Neural cell (in vitro differentiated cells): ENCODE measurements around the gene FARP1. TPM values are rescaled to one million over a fixed set of nuclear protein-coding genes. Genes with fewer than 3 reads are reported as not detected.

Source experiments
- H2AFZ ChIP-seq: fragments of 200-600, 300-800 bp; sonication (generic), shearing (Covaris generic); 2 replicates; pipeline ENCODE4 v1.6.0; 2014; ENCODE audit warnings: low read depth, mild to moderate bottlenecking, antibody characterized with exemption, low read length, moderate library complexity
- H3F3A ChIP-seq: fragments of 200-600 bp; shearing (Covaris generic); 2 replicates; pipeline ENCODE4 v1.6.1; 2016; ENCODE audit warnings: mild to moderate bottlenecking, moderate library complexity, mixed read lengths, antibody characterized with exemption, low read length; ENCODE audit not compliant: insufficient read depth, poor library complexity, severe bottlenecking
- H3K27ac ChIP-seq: fragments of 200-600, 300-800 bp; sonication (generic), shearing (Covaris generic); 2 replicates; pipeline ENCODE4 v1.5.1; 2014; ENCODE audit warnings: mild to moderate bottlenecking, low read length, moderate library complexity
- H3K27me3 ChIP-seq: fragments of 300-800, 200-600 bp; sonication (generic), shearing (Covaris generic); 2 replicates; pipeline ENCODE4 v1.6.0; 2014; ENCODE audit warnings: mild to moderate bottlenecking, low read depth, low read length, moderate library complexity; ENCODE audit not compliant: insufficient read depth
- H3K36me3 ChIP-seq: fragments of 300-800, 200-600 bp; sonication (generic), shearing (Covaris generic); 2 replicates; pipeline ENCODE4 v1.5.1; 2014; ENCODE audit warnings: mild to moderate bottlenecking, antibody characterized with exemption, low read length, moderate library complexity; ENCODE audit not compliant: insufficient read depth
- H3K4me2 ChIP-seq: fragments of 300-800, 200-600 bp; sonication (generic), shearing (Covaris generic); 2 replicates; pipeline ENCODE4 v1.6.0; 2014; ENCODE audit warnings: mild to moderate bottlenecking, low read length
- H3K4me3 ChIP-seq: fragments of 300-800, 200-600 bp; sonication (generic), shearing (Covaris generic); 2 replicates; pipeline ENCODE4 v1.5.1; 2014; ENCODE audit warnings: mild to moderate bottlenecking, low read length, moderate library complexity
- H3K79me2 ChIP-seq: fragments of 200-600 bp; shearing (Covaris generic); replicated peaks from 2 replicates; pipeline ENCODE4 v1.6.0; 2014; ENCODE audit warnings: mild to moderate bottlenecking, low read length, moderate library complexity; ENCODE audit not compliant: insufficient read depth
- H3K9ac ChIP-seq: fragments of 300-800, 200-600 bp; sonication (generic), shearing (Covaris generic); 2 replicates; pipeline ENCODE4 v1.6.1; 2016; ENCODE audit warnings: mild to moderate bottlenecking, low read length, mixed read lengths
- H3K9me2 ChIP-seq: fragments of 200-600 bp; shearing (Covaris generic); 2 replicates; pipeline ENCODE4 v1.6.1; 2016; ENCODE audit warnings: mild to moderate bottlenecking, low read length, mixed read lengths; ENCODE audit not compliant: insufficient read depth
- H3K9me3 ChIP-seq: fragments of 200-600, 300-800 bp; sonication (generic), shearing (Covaris generic); 2 replicates; pipeline ENCODE4 v1.6.1; 2016; ENCODE audit warnings: mild to moderate bottlenecking, mixed run types, low read length, moderate library complexity, mixed read lengths
- H4K20me1 ChIP-seq: fragments of 200-600 bp; shearing (Covaris generic); 2 replicates; pipeline ENCODE4 v1.6.1; 2016; ENCODE audit warnings: mild to moderate bottlenecking, mixed run types; ENCODE audit not compliant: insufficient read depth
- EP300 ChIP-seq: fragments of 450-650 bp; conservative IDR thresholded peaks from 2 replicates; pipeline ENCODE4 v1.6.1; 2014; ENCODE audit warnings: antibody characterized with exemption, mild to moderate bottlenecking, moderate library complexity; ENCODE audit not compliant: poor library complexity, severe bottlenecking
- EZH2 ChIP-seq: fragments of 200-600, 300-800 bp; shearing (Covaris generic), sonication (generic); IDR thresholded peaks from 2 replicates; pipeline ENCODE4 v1.6.1; 2014; ENCODE audit warnings: antibody characterized with exemption, low read length, borderline replicate concordance, mild to moderate bottlenecking; ENCODE audit not compliant: insufficient read depth, poor library complexity, severe bottlenecking
- MXI1 ChIP-seq: fragments of 450-650 bp; conservative IDR thresholded peaks from 2 replicates; pipeline ENCODE4 v1.6.1; 2014; ENCODE audit warnings: antibody characterized with exemption, mild to moderate bottlenecking; ENCODE audit not compliant: poor library complexity, severe bottlenecking
- POLR2AphosphoS5 ChIP-seq: IDR thresholded peaks from 2 replicates; pipeline ENCODE4 v1.6.1; 2012
- RAD21 ChIP-seq: fragments of 450-650 bp; conservative IDR thresholded peaks from 2 replicates; pipeline ENCODE4 v1.6.1; 2014; ENCODE audit warnings: antibody characterized with exemption, mild to moderate bottlenecking, moderate library complexity
- SMC3 ChIP-seq: fragments of 450-650 bp; conservative IDR thresholded peaks from 2 replicates; pipeline ENCODE4 v1.6.1; 2014; ENCODE audit warnings: antibody characterized with exemption, mild to moderate bottlenecking, moderate library complexity; ENCODE audit not compliant: poor library complexity
- TAF1 ChIP-seq: IDR thresholded peaks from 2 replicates; pipeline ENCODE4 v1.6.1; 2012; ENCODE audit warnings: low read depth
- polyA plus RNA-seq: library from polyadenylated mRNA; depleted of rRNA; stranded (reverse); fragments of >200 nt; gene quantifications from 2 replicates; pipeline ENCODE4 v1.2.3, GENCODE V29; 2014
- TF ChIP-seq, protein P1 (sequence below): IDR thresholded peaks from 2 replicates; pipeline ENCODE4 v1.6.1; 2012; ENCODE audit warnings: borderline replicate concordance
- TF ChIP-seq, protein P2 (sequence below): fragments of 450-650 bp; IDR thresholded peaks from 2 replicates; pipeline ENCODE4 v1.5.1; 2014; ENCODE audit warnings: antibody characterized with exemption, mild to moderate bottlenecking, moderate library complexity; ENCODE audit not compliant: poor library complexity, severe bottlenecking

Gene FARP1
- polyA plus RNA-seq, 1 donor from 2014 or later: 19.7 TPM

DNA sequence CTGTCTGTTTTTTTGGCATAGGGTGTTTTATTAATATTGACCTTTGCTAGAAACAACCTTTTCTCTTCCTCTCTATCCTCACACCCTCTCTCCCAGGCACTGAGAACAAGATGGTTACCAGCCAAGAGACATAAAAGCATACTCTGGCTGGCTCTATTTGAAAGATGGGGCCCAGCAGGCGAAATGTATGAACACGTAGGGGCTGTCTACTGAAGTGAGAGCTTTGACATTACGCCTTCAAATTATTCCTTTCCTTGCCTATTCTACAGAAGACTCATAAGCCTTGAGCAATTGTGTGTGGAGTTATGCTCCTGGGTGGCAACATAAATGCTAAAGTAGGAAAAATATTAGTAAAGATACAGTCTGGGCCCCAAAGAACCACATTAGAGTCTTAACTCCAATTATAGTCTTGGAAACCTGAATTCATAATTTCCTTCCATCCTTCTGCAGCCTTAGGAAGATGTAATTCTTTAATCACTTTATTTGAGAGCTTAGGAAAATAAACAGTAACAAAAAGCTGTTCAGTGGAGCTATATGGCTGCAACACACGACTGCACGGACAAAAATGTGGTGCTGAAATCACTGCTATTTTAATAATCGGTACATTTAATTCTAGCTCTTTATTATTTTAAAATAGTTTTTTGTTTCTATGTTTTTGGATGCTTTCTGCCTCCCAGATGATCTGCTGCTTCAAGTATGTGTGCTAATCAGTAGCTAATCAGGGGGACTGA, 156.5 kb downstream of the FARP1 start:
- Histone ChIP-seq H2AFZ (no peak overlapping the region), H3K9me2 (no peaks in the 10 kb centered on the region), H3F3A (peaks cover 5% of the 10 kb centered on the region), H3K36me3 (no peaks in the 10 kb centered on the region), H3K4me3 (no peak overlapping the region), H3K9me3 (no peaks in the 10 kb centered on the region), H3K4me2 (no peak overlapping the region), H3K27me3 (no peaks in the 10 kb centered on the region), H3K27ac (peak overlapping the region; percentile 53), H4K20me1 (no peaks in the 10 kb centered on the region), H3K9ac (no peak overlapping the region), H3K79me2 (peaks cover 38% of the 10 kb centered on the region)
- TF ChIP-seq POLR2AphosphoS5: peak; percentile 54
- TF ChIP-seq, protein P1, sequence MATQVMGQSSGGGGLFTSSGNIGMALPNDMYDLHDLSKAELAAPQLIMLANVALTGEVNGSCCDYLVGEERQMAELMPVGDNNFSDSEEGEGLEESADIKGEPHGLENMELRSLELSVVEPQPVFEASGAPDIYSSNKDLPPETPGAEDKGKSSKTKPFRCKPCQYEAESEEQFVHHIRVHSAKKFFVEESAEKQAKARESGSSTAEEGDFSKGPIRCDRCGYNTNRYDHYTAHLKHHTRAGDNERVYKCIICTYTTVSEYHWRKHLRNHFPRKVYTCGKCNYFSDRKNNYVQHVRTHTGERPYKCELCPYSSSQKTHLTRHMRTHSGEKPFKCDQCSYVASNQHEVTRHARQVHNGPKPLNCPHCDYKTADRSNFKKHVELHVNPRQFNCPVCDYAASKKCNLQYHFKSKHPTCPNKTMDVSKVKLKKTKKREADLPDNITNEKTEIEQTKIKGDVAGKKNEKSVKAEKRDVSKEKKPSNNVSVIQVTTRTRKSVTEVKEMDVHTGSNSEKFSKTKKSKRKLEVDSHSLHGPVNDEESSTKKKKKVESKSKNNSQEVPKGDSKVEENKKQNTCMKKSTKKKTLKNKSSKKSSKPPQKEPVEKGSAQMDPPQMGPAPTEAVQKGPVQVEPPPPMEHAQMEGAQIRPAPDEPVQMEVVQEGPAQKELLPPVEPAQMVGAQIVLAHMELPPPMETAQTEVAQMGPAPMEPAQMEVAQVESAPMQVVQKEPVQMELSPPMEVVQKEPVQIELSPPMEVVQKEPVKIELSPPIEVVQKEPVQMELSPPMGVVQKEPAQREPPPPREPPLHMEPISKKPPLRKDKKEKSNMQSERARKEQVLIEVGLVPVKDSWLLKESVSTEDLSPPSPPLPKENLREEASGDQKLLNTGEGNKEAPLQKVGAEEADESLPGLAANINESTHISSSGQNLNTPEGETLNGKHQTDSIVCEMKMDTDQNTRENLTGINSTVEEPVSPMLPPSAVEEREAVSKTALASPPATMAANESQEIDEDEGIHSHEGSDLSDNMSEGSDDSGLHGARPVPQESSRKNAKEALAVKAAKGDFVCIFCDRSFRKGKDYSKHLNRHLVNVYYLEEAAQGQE: peak; percentile 15
- peak; percentile 64 for TF ChIP-seq EP300
- TF ChIP-seq RAD21: no peak

DNA sequence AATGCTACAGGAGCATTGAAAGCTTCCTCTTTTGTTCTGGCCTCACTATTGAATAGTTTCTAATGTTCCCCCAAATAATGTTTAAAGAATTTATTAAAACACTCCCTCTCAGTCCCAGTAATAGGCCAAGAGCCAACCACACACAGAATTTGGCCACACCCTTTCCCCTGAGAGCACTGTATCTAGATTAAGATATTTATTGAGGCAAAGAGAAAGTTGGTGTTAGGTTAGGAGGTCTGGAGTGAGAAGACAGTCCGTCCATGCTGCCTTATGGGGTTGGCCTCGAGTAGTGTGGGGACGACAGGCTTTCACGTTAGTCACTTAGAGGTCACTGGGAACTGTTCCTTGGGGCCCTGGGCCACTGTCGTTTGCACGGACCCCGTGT, 157.1 kb downstream of the FARP1 start:
- H4K20me1 ChIP-seq: no peaks in the 10 kb centered on the region
- H3K4me3 ChIP-seq: no peak overlapping the region
- H3K9me2 ChIP-seq: no peaks in the 10 kb centered on the region
- peaks cover 5% of the 10 kb centered on the region for H3F3A ChIP-seq
- H3K4me2 ChIP-seq: no peak overlapping the region
- H3K27me3 ChIP-seq: no peaks in the 10 kb centered on the region
- H3K79me2 ChIP-seq: peaks cover 39% of the 10 kb centered on the region
- no peak overlapping the region for H3K9ac ChIP-seq
- H3K9me3 ChIP-seq: no peaks in the 10 kb centered on the region
- H3K27ac ChIP-seq: peak overlapping the region; percentile 53
- H3K36me3 ChIP-seq: no peaks in the 10 kb centered on the region
- no peak overlapping the region for H2AFZ ChIP-seq
- TF ChIP-seq EP300: no peak

DNA sequence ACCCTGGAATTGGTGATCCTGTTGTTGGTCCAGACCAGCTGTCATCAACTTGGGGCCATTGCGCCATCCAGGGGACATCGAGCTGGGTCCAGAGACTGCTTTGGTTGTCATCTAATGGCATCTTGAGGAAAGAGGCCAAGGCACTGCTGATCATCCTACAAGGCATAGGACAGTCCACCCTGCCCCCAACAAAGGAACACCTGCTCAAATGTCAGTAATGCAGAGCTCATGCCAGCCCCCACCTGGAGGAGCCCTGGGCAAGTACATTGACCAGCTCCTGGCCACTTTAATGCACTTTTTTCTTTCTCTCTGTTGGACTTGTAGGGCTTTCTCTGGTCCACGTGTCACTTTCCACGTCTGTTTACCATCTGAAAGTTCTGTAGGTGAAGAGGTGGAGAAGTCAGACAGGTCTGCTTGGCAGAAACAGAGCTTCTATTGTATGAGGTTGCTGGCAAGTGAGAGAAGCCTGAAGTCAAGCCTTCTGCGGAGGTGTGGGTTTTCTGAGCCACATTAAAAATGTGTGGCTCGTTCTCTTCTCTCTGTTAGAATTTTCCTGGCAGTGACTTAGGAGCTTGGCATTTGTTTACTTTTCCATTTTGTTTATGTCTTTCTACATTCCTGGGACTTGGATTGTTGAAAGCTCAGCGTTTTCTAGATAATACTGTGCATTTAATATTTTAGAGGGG, 158.2 kb downstream of the FARP1 start:
- H3K9ac ChIP-seq: no peak overlapping the region
- H3K4me2 ChIP-seq: no peak overlapping the region
- no peaks in the 10 kb centered on the region for H3K9me3 ChIP-seq
- no peaks in the 10 kb centered on the region for H3K27me3 ChIP-seq
- peaks cover 5% of the 10 kb centered on the region for H3F3A ChIP-seq
- no peak overlapping the region for H3K4me3 ChIP-seq
- H4K20me1 ChIP-seq: no peaks in the 10 kb centered on the region
- no peak overlapping the region for H3K27ac ChIP-seq
- no peaks in the 10 kb centered on the region for H3K9me2 ChIP-seq
- peaks cover 44% of the 10 kb centered on the region for H3K79me2 ChIP-seq
- H3K36me3 ChIP-seq: no peaks in the 10 kb centered on the region
- H2AFZ ChIP-seq: no peak overlapping the region
- TF ChIP-seq RAD21: no peak
- TF ChIP-seq SMC3: no peak
- no peak for TF ChIP-seq MXI1
- TF ChIP-seq TAF1: no peak
- TF ChIP-seq EP300: no peak
- TF ChIP-seq, protein P1: no peak
- no peak for TF ChIP-seq EZH2
- TF ChIP-seq POLR2AphosphoS5: no peak
- TF ChIP-seq, protein P2, sequence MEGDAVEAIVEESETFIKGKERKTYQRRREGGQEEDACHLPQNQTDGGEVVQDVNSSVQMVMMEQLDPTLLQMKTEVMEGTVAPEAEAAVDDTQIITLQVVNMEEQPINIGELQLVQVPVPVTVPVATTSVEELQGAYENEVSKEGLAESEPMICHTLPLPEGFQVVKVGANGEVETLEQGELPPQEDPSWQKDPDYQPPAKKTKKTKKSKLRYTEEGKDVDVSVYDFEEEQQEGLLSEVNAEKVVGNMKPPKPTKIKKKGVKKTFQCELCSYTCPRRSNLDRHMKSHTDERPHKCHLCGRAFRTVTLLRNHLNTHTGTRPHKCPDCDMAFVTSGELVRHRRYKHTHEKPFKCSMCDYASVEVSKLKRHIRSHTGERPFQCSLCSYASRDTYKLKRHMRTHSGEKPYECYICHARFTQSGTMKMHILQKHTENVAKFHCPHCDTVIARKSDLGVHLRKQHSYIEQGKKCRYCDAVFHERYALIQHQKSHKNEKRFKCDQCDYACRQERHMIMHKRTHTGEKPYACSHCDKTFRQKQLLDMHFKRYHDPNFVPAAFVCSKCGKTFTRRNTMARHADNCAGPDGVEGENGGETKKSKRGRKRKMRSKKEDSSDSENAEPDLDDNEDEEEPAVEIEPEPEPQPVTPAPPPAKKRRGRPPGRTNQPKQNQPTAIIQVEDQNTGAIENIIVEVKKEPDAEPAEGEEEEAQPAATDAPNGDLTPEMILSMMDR: no peak
